Measurements from ENCODE around the gene ZNF823.

DNA sequence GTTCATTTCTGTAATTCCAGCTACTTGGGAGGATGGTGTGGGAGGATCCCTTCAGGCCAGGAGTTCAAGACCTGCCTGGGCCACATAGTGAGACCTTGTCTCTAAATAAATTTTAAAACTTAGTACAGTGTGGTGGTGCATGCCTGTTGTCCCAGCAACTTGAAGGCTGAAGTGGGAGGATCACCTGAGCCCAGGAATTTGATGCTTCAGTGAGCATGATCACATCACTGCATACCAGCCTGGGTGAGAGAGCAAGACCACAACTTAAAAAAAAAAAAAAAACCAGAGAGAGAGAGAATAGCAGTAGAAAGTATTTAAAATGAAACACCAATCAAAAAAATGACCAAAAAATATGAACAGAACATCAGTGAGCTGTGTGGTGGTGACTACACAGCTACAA, 7.1 kb upstream of the ZNF823 start:
- TF ChIP-seq, protein P1, sequence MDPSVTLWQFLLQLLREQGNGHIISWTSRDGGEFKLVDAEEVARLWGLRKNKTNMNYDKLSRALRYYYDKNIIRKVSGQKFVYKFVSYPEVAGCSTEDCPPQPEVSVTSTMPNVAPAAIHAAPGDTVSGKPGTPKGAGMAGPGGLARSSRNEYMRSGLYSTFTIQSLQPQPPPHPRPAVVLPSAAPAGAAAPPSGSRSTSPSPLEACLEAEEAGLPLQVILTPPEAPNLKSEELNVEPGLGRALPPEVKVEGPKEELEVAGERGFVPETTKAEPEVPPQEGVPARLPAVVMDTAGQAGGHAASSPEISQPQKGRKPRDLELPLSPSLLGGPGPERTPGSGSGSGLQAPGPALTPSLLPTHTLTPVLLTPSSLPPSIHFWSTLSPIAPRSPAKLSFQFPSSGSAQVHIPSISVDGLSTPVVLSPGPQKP (IDR thresholded peaks at IDR 0.05; ENCODE audit: low read depth, low read length): no peak
- TF ChIP-seq, protein P2, sequence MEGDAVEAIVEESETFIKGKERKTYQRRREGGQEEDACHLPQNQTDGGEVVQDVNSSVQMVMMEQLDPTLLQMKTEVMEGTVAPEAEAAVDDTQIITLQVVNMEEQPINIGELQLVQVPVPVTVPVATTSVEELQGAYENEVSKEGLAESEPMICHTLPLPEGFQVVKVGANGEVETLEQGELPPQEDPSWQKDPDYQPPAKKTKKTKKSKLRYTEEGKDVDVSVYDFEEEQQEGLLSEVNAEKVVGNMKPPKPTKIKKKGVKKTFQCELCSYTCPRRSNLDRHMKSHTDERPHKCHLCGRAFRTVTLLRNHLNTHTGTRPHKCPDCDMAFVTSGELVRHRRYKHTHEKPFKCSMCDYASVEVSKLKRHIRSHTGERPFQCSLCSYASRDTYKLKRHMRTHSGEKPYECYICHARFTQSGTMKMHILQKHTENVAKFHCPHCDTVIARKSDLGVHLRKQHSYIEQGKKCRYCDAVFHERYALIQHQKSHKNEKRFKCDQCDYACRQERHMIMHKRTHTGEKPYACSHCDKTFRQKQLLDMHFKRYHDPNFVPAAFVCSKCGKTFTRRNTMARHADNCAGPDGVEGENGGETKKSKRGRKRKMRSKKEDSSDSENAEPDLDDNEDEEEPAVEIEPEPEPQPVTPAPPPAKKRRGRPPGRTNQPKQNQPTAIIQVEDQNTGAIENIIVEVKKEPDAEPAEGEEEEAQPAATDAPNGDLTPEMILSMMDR (IDR thresholded peaks at IDR 0.05): no peak
- TF ChIP-seq EP300 (IDR thresholded peaks at IDR 0.05) (no peak), POLR2AphosphoS2 (conservative IDR thresholded peaks at IDR 0.05; ENCODE audit: low read length) (no peak), MYC (IDR thresholded peaks at IDR 0.05; ENCODE audit: borderline replicate concordance, low read length) (no peak), POLR2A (IDR thresholded peaks at IDR 0.05; ENCODE audit: low read length) (no peak), RAD21 (conservative IDR thresholded peaks at IDR 0.05 in 1 of 2, IDR thresholded peaks at IDR 0.05 in 1 of 2) (no peak)

Measured in A549 (cell line).